T-helper 2 cell treated with Interferon-gamma antibody and Interleukin-4, amounts not matched to agents 100 ng/mL and 5 ng/mL, for 36 hours (primary cell): ENCODE results near the gene SARNP. TPM values are rescaled to one million over a fixed set of nuclear protein-coding genes. Genes with fewer than 3 reads are reported as not detected.
"Not testable (repeated sequence)": the region's sequence is repeated elsewhere in the genome, so short reads cannot be mapped to it uniquely, and the experiment has no call there.

Experiments
- intact Hi-C: fragments of 100-400 bp; cut with micrococcal nuclease; formaldehyde crosslinking; loops from one replicate; pipeline ENCODE4 v1.15.1; 2023
- total RNA-seq: library from RNA; stranded (reverse); gene quantifications from 2 replicates; pipeline ENCODE4 v1.2.3, GENCODE V29; 2022

SARNP gene
- total RNA-seq, 1 donor from 2014 or later = 76.1 TPM

DNA sequence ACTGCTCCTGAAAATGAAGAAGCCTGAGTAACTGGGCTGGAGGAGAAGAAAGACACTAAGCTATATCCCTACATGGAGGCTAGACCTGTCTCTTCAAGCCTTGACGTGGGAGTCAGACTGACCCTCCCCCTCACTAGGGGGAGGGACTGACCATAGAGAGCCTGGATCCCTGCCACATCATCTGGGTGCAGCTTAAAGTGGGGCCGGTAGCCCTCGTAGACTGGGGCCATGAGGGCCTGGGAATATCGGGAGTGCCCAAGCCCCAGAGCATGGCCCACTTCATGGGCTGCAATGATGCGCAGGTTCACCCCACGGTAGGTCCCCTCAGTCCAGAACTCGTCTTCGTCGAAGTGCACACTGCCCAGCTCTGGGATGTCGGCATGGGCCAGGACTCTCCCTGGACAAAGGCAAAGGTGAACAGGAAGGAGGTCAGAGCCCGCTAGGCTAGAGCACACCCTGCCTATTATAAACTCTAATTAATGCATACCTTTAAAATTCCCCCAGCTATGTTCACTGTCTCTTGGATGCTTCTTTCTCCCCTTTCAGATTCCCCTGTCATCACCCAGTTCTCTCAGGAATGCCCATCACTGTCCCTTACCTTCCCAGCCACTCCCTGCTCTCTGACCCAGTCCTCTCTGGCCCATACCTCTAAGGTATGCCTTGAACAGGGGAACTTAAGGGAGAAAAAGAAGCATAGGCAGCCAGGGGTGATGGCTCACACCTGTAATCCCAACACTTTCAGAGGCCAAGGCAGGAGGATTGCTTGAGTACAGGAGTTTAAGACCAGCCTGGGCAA lies 22.0 kb upstream of the SARNP start:
- intact Hi-C loops = no loop called here

DNA sequence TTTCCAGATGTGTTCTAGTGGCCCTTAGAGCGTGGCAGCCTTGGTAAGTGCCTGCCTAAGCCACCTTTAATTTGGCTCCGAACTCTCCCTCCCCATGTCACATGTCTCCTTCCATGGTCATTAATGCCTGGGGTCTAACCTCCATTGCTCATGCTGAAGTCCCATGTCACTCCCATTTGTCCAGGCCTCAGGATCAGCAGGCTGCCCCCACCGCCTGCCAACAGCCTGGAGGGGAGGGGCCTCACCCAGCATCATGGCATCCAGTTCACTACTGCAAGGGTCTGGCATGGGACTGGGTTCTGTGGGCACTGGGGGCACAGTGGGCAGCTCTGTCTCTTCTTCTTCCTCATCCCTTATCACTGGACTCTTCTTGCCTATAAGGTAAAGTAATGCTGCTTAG lies 20.8 kb upstream of the SARNP start:
- intact Hi-C loops = no loop called here

DNA sequence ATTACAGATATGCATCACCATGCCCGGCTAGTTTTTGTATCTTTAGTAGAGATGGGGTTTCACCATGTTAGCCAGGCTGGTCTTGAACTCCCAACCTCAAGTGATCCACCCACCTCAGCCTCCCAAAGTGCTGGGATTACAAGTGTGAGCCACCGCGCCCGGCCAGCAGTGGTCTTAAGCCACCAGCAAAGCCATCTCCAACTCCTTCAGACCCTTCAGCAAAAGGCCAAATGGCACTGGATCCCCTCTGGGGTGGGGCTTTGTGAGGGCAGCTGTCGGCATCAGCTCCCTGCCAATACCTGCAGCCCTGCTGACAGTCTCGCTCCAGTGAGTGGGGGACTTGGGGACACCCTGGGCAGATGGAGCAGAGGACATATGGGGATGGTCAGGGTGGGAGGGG lies 16.9 kb upstream of the SARNP start:
- intact Hi-C loops = not testable (repeated sequence)

DNA sequence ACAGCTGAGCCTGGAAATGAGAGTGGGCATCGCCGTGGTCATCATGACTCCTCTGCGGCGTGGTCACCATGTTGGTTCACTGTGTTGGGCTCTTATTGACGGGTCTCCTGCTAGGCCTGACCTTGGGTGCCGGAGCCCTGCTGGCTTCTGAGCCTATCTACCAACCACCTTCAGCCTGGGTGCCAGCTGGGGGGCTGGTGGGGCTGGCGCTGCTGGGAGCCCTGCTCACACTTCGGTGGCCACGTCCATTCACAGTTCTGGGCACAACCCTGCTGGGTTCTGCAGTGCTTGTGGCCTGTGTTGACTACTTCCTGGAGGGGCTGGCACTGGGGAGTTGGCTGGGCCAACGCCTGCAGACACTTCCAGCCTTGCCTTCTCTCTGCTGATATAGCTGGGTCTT lies 15.5 kb upstream of the SARNP start:
- intact Hi-C loops = no loop called here

DNA sequence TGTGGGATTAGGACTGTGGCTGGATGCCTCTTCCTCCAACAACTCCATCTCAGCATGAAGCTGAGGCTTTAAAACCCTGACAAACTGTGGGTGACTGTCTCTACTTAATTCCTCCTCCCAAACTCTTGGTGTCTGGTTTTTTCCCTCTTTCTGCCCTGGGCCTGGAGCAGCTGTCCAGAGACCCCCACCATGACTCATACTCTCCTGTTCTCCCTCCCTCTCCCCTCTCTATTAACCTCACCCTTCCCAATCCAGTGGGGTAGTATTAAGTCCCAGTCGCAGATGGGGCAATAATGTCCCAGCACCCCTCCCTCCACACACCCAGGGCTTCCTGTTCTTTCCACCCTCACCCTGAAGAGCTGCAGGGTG lies 13.9 kb upstream of the SARNP start:
- intact Hi-C loops = no loop called here

DNA sequence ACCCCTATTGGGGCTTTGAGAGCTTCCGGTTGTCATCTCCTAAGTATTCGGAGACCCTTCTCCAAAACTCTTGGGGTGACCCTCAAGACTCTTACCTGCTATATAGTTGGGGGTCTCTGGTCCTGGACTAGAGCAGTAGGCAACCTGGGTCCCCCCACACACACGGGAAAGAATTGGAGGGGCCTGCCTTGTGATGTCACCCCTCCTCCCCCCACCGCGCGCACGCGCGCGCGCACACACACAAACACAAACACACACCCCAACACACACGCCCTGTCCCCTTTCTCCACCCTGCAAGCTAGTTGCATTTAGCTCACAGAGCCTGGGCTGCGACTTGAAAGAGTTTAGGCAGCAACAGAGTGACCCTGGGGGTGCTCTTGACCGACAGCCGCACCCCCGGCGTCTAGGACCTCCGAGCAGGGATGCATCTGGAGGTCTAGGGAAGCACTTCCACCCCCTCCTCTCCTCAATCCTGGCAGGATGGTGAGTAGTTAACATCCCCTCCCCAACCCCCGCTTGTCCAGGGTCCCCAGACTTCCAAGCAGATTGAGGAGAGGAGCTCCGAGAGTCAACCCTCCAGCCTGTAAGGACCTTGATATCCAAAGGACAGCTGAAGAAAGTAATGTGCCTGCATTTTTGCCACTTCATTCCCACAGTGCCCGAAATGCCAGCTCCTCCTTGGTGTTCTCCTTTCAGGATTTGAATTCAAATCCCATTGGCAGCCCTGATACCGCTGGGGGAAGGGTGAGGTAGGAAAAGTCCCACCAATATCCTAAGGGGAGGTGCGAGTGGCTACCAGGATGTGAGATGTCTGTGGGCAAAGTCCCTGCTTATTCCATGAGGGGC lies 13.3 kb upstream of the SARNP start:
- intact Hi-C loops = no loop called here

DNA sequence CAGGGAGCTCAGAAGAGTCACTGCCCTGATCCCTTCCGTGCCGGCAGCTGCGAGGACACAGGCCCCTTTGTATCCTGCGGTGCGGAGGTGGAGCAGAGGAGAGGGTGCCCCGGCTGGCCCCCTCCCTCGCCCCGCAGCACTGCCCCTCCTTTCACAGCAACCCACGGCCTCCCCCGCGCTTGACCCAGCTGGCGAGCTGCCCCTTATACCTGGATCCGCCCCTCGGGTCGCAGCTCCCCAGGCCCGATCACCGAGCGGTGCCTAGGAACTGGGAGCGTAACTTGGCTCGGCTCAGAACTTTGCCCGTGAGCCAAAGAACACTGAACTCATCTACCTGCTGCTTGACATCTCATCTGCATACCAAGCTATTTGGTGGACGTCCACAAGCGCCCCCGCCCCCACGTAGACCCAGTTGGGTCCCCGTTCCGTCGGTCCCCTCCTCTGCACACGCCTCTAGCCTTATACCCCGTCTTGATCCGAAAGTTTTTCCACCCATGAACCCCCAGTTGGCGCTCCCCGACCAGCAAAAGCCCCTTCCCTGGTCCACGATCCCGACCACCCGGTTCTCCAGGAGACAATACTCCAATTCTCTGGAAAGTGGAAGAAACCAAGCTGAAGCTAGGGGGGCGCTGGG lies 12.6 kb upstream of the SARNP start:
- intact Hi-C loops = loop anchor here (1.0 kb wide), 4 partner anchors 13 to 274 kb away; partner anchors contain the start of genes PA2G4, PYM1 and SARNP

DNA sequence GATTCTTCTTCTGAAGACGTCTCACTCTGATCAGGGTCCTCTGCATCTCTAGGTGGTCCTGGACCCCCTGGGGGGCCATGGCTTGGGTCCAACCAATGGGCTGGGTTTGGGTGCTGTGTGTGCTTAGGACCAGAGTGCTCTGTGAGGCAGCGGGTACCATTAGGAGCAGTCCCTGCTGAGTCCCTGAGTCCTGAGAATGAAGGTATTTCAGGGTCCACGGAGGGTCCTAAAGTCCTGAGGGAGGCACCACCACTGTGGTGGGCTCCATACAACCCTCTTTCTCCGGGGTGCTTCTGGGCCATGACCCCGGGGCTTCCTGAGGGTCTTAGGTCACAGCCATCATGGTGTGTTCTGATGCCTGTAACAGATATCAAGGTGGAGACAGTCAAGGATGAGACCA lies 10.8 kb upstream of the SARNP start:
- intact Hi-C loops = no loop called here

DNA sequence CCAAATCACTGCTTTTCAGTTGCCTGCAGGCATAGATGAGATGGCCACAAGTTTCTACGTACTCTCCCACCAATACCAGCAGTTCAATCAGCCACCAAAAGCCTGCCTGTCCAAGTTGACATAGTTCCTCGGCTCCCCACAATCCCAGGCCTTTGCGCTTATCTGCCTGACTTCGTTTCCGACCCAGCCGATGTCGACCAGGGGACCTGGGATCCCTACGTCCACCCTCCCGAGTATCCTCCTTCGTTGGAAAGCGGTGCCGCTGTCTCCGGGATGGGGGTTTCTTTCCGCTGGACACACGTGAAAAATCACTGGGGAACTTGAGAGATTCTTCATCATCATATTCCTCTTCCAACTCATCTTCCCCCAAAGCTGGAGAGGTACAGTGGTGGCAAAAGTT lies 10.3 kb upstream of the SARNP start:
- intact Hi-C loops = no loop called here

DNA sequence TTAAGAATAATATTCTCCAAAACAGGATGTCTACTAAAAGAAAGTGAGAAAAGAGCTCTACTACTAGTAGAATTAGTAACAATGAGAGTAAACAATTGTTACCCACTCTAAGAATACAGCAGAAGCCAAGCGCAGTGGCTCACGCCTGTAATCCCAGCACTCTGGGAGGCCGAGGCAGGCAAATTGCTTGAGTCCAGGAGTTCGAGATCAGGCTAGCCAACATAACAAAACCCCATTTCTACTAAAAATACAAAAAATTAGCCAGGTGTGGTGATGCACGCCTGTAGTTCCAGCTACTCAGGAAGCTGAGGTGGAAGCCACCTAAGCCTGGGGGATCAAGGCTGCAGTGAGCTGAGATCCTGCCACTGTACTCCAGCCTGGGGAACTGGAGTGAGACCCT lies 7.2 kb upstream of the SARNP start:
- intact Hi-C loops = no loop called here

DNA sequence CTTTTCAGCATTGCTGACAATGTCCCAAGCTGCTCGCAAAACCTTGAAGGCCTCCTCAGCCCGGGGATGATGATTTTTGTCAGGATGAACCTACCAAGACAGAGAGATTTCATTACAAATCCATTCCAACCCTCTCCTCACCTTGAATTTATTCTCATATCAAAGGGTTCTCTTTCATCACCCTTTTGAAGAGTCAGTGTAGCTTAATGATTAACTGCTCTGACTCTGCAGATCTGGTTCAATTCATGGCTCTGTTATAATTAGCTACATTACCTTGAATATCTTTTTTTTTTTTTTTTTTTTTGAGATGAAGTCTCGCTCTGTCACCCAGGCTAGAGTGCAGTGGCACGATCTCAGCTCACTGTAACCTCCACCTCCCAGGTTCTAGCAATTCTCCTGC lies 5.9 kb upstream of the SARNP start:
- intact Hi-C loops = no loop called here

DNA sequence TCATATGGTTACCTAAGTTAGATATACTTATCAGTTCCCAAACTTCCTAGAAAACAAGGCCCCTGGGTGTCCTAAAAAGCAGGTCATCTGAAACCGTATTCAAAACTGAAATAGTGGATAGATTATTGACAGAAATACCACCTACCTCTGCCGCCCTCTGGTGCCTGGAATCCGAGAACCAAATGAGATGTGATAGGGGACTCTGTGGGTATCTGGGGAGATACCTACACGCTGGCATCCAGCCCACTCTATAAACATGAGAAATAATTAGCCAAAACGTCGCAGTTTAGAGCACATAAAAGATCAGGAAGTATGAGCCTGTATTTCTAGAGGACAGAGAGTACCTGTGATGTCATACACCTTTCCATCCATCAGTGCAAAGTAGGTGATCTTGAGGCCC lies 4.7 kb upstream of the SARNP start:
- intact Hi-C loops = no loop called here

DNA sequence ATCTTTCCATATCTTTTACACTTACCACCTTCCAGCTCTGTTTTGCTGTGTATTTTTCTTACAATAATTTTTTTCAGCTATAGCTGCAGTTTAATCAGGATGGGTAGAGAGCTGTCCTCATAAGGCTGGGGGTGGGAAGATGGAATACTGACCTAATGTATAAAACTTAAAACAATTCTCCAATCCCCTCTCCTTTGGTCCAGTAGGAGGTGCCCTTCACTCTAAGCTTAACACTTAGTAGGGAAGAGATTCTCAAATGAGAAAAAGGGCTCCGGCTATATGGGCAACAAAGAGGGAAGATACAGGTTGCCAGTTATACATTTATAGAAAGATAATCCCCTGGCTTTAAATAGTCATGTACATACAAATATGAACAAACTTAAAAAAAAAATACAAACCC lies 3.2 kb upstream of the SARNP start:
- intact Hi-C loops = no loop called here

DNA sequence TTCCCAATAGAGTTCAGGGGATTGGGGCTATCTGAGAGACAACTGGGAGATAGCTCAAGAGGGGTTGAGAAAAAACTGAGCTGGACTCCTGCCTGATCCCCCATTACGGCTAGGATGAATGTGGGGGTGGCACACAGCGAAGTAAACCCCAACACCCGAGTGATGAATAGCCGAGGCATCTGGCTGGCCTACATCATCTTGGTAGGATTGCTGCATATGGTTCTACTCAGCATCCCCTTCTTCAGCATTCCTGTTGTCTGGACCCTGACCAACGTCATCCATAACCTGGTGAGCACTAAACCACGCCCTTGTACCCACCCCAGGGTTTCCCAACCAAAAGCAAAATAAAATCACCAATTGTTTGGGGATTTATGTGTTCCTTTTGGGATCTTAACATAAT lies 1.4 kb upstream of the SARNP start:
- intact Hi-C loops = loop anchor here (1.0 to 10.0 kb wide), 3 partner anchors 154 to 816 kb away; partner anchors contain the start of genes BAZ2A, RPL41 and ZC3H10

DNA sequence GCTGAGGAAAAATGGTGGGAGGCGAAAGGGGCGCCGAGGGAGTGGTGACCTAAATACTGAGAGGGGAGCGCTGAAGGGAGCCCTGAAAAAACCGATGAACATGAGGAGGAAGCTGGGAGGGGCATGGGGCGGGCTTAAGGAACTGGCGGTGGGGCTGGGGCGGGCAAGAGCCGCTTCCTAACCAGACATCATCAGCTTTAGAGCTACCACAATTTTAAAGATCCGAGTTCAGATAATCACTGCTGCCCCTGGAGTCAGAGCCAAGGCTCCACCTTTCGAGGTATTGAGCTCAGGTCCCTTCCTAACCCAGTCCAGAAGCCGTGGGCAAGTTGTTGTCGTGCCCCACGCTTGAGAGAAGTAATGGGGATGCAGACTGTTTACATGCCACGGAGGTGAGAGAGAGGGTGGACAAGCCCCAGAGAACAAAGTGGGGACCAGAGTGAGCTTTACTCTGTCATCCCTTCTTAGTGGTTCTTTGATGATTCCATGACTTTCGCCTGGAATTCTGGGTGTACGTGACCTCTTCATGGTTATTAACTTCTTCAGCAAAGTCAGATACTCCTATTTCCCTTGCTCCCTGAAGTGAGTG lies 710 bp upstream of the SARNP start:
- intact Hi-C loops = loop anchor here (1.0 to 10.0 kb wide), 3 partner anchors 155 to 817 kb away; partner anchors contain the start of genes BAZ2A, RPL41 and ZC3H10

DNA sequence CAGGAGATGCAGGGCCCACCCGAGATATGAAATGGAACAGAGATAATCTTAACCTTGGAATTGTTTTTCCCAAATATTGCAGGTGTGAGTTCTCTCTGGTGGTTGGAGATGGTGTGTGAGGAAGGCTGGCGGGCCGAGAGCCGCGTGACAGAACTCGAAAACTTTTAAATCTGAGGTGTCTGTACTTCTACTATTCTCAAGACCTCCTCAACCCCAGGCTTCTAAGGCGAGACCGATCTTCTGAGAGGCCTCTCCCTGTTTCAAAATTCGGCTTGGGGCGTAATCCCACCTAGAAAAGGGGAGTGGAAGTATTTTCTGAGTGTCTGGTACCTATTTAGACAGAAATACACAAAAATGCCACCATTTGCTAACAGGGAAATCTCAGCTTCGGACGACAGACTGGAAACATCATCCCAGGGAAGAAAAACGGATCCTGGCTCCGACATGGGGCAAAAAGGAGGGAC lies 611 bp downstream of the SARNP start:
- intact Hi-C loops = loop anchor here (1.0 to 10.0 kb wide), 9 partner anchors 12 to 818 kb away; partner anchors contain the start of genes BAZ2A, BLOC1S1, CD63 and DNAJC14

DNA sequence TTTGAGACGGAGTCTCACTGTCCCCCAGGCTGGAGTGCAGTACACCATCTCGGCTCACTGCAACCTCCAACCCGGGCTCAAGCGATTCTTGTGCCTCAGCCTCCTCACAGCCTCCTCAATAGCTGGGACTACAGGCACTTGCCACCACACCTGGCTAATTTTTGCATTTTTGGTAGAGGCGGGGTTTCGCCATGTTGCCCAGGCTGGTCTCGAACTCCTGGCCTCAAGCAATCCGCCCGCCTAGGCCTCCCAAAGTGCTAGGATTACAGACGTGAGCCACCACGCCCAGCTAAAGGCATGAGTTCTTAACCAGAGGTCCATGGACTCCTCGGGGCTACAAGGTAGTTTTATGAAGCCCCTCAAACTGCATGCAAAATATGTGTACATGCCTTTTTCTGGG lies 2.1 kb downstream of the SARNP start:
- intact Hi-C loops = loop anchor here (5.0 to 10.0 kb wide), 2 partner anchors 302 to 819 kb away; partner anchors contain the start of genes BAZ2A, RPL41 and ZC3H10

DNA sequence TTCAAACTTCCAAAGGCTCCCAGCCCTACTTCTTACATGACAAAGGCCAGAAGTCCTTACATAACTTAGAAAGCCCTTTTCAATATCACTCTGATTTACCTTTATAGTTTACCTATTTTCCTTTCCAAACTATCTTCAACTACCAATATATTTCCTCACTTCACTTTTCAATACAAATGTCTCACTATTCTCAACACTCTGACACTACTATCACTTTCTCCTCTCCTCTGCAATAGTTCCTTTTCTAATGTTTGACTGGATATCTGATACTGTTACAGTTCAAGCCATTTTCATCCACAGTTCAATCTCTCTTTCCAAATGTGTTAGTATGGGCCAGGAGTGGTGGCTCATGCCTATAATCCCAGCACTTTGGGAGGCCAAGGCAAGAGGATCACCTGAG lies 3.3 kb downstream of the SARNP start:
- intact Hi-C loops = loop anchor here (10.0 kb wide), 1 partner anchor 821 kb away; the partner anchor contains the start of gene BAZ2A

DNA sequence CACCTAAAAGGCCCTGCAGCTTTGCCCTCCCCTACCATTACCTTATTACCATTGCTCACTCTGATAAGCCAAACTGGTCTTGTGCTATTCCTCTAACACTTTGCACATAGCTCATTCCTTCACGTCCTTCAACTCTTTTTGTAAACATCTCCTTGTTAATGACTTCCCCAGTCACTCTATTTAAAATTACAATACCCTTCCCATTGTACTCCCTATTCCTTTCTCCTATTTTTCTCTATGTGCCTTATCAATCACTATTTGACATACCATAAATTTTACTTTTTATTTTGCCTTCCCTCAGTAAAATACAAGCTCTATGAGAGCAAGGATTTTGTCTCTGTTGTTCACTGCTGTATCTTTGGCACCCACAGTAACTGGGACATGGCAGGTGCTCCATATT lies 5.4 kb downstream of the SARNP start:
- intact Hi-C loops = loop anchor here (10.0 kb wide), 1 partner anchor 823 kb away; the partner anchor contains the start of gene BAZ2A

DNA sequence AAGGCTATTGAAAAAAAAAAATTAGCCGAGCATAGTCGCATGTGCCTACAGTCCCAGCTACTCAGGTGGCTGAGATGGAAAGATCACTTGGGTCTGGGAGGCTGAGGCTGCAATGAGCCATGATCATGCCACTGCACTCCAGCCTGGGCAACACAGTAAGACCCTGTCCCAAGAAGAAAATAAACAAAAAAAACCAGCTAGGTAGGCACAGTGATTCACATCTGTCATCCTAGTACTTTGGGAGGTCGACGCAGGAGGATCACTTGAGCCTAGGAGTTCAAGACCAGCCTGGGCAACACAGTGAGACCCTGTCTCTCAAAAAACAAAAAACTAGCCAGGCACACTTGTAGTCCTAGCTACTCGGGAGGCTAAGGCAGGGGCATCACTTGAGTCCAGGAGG lies 8.2 kb downstream of the SARNP start:
- intact Hi-C loops = no loop called here

DNA sequence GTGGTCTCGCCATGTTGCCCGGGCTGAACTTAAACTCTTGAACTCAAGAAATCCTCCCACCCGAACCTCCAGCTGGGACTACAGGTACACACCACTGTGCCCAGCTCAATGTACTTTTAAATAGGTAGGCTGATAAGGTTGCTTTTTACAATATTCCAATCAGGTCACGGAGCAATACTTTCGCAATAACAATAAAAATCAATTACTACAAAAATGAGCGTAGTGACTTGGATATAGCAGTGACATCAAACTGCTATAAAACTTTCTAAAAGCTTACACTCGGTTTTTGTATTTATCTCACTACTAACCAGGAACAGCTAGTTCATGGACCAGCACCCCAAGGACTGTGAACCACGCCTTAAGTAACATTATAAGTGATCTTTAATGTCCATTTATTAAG lies 10.5 kb downstream of the SARNP start:
- intact Hi-C loops = no loop called here
